Cerebellar nuclear complex (tissue), 1 donor: ENCODE results near the gene NEU3.
"Not testable (repeated sequence)": the region's sequence is repeated elsewhere in the genome, so short reads cannot be mapped to it uniquely, and the experiment has no call there.

Experiments used
- DNase-seq, 2 experiments: peaks; one replicate each; lab custom pipeline; 2025; lab: John Stamatoyannopoulos, UW

Gene NEU3, protein sequence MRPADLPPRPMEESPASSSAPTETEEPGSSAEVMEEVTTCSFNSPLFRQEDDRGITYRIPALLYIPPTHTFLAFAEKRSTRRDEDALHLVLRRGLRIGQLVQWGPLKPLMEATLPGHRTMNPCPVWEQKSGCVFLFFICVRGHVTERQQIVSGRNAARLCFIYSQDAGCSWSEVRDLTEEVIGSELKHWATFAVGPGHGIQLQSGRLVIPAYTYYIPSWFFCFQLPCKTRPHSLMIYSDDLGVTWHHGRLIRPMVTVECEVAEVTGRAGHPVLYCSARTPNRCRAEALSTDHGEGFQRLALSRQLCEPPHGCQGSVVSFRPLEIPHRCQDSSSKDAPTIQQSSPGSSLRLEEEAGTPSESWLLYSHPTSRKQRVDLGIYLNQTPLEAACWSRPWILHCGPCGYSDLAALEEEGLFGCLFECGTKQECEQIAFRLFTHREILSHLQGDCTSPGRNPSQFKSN

DNA sequence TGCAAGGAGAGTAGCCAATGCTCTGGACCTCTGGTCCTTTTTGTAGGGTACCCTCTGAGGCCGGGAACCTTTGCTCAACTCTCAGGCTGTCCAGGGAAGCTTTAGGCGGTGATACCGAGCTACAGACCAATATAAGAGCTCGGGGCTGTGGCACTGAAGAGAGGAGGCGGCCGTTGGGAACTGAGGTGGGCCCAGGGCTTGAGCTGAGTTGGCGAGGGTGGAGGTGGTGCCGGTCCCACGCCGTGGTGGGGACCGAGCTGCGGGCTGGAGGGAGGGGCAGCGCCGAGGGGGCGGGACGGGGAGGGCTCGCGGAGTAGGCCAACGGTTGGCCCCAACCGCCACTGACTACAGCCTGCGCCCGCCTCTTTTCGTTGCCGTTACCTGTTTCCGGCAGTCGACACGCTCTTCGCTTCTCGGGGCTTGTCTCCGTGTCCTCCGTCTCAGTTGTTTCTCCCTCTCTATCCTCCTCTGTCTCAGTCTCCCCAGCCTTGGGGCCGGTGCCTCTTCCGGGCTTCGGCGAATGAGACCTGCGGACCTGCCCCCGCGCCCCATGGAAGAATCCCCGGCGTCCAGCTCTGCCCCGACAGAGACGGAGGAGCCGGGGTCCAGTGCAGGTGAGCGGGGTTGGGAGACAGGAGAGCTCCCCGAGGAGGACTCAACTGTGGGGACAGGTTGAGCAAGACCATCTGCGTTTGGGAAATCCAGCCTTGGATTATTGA is at the start of gene NEU3:
Gene NEU3 (plus strand): TSS at position 393 of the 719 bp plus-strand sequence. CDS start 128 bp downstream, at position 521.
- DNase-seq: peak; percentile 6 to 56

DNA sequence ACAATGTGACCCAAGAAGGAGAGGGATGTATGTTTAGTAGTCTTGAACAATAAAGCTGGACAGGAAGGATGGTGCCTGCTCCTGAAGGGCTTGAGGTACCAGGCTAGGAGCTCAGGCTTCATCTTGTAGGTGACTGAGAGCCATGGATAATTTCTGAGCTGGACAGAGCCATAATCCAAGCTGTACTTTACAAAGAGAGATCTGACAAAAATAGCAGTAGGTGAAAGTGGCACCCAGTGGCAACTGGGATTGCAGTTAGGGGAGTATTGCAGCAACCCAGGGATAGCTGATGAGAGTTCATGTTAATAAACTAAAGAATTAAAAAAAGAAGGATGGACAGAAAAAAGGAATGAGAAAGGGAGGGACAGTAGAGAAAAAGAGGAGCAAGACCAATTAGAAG is 47.2 kb upstream of the NEU3 start:
- DNase-seq: no peak

DNA sequence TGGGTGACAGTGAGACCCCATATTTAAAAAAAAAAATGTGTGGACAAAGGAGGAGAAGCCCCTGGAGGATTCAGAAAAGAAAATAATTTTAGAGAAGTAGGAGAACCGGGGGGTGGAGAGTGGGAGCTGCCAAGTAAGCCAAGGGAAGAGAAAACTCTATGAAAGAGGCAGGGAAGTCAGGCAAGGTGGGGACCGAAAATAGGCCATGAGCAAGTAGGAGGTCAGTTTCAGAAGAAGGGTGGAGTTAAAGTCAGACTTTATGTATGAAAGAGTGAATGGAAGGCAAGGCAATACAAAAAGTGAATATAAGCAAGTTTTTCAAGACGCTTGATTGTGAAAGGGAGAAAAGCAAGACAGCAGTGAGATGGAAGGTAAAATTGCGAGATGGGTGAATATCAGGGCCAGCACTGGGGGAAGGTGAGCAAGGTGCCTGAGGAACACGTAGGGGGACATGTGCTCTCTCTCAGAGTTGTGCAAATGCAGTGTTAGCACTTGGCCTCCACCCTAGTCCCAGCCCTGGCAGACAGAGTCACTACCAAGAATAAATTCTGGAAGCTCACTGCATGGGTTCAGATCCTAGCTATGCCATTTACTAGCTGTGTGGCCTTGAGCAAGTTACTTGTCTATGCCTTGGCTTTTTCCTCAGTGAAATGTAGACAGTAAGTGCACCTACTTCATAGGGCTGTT is 46.5 kb upstream of the NEU3 start:
- DNase-seq: no peak

DNA sequence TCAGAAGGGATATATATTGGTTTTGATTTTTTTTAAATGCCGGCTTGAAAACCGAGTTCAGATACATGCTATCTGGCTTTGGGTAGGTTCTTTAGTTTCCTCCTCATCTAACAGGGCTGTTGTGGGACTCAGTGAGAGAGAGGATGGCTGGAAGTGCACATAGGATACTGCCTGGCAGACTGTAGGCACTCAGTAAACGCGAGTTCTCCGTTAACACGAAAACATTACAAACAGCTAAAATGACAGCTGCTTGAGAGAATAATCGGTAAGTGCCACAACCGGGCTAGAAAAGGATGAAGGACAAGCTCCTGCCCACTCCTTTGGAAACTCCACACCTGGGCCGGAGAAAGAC is 40.2 kb upstream of the NEU3 start:
- DNase-seq: no peak

DNA sequence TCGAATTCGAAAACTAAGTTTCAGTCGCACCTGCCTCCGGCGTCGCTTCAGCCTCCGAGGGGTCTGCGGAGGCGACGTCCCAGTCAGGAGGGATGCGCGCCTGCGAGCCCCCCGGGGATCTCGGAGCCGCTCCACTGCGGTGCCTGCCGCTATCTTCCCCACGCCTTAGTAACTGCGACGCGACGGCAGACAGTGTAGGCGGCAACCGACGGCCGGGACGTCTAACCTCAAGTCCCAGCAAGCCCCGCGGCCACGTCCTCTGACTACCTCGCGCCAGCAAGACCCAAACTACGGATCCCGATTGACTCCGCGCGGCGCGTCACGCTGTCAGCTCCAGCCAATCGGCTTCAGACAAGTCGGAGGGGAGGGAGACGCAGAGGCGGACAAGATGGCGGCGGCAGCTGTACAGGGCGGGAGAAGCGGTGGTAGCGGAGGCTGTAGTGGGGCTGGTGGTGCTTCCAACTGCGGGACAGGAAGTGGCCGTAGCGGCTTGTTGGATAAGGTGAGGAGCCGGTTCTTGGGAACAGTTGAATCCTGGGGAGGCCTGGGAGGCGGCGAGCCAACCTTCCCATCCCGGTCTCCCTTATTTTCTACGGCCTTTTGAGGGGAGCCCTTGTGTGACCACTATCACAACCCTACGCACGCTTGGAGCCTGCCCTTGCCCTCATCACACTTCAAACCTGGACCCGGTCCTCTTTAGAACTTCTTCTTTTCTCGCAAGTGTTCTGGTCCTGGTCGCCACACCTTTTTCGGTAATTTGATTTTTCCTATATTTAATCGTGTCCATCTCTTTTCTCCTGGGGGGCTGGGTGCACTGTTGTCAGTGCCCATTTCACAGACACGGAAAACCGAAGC is 39.6 kb upstream of the NEU3 start, which contains the start of the genes SPCS2 and XRRA1:
Gene SPCS2 (plus strand): TSS at position 369 of the 855 bp plus-strand sequence. CDS start 20 bp downstream, at position 389.
Gene XRRA1 (minus strand): TSS at position 194 of the 855 bp plus-strand sequence. CDS start 8,213 bp downstream, outside the sequence.
- peak; percentile 78 to 82 for DNase-seq

DNA sequence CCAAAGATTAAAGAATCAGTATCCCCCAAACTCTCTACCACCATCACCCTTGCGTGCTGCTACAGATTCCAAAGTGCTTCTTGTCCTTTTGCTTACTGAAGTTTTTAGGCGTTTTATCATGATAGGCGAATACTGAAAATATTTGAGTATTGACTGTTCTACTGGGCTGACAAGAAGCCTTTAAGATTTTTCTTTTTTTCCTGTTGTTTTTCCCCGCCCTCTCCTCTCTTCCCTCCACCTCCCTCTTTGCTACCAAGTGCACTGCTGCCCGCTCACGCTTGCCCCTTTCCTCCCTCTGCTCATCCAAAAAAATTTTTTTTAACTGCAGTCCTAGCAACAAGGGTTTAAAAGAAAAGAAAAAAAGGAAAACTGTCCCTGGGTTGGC is 39.0 kb upstream of the NEU3 start:
- DNase-seq: no peak

DNA sequence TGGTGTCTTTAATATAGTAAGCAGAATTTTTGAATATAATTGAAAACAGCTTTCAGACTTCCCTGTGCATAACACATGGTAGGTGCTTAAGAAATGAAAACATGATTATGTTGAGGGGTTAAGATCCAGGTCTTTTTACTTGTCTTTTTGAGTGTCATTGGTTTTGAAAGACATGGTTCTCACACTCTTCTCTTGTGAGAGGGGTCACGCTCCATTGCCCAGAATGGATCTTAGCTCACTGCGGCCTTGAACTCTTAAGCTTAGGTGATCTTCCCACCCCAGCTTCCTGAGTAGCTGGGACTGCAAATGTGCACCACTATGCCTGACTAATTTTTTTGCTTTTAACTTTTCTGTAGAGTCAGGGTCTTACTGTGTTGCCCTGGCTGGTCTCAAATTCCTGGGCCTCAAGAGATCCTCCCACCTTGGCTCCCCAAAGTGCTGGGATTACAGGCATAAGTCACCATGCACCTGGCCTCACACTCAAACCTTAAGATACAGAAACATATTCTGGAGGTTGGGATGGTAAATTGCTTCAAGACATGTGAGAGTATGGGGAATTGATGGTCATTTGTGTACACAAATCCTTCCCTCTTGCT is 38.3 kb upstream of the NEU3 start:
- DNase-seq: no peak

DNA sequence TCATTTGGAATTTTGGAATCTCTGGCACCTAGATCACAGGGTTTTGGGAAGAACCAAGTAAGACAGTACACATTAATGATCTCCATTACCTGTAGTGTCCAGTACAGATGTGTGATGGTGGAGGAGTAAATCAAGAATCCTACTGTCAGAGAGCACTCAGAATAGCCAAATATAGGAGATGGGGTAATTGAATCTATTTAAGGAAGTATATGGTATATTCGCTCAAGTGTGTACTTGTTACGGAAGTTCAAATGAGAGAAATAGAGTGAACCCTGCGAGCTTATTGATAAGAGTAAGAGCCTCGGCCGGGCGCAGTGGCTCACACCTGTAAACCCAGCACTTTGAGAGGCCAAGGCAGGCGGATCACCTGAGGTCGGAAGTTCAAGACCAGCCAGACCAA is 37.5 kb upstream of the NEU3 start:
- no peak for DNase-seq

DNA sequence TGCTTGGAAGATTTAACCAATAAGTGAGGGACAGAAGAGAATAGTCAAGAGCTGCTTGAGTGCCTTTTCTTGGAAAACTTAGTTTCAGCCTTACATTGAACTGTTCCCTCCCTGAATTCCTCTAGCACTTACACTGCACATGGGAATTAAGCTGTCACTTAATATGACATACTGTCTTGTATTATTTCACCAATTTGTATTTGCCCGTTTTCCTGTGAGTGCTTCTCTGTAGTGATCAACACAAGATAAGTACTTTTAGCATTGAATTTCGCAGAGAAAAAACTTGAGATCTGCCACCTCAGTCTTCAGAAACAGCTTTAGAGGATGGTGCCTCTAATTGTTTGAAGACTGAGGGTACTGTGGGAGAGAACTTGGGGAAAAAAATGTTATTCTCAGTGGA is 36.0 kb upstream of the NEU3 start:
- no peak for DNase-seq

DNA sequence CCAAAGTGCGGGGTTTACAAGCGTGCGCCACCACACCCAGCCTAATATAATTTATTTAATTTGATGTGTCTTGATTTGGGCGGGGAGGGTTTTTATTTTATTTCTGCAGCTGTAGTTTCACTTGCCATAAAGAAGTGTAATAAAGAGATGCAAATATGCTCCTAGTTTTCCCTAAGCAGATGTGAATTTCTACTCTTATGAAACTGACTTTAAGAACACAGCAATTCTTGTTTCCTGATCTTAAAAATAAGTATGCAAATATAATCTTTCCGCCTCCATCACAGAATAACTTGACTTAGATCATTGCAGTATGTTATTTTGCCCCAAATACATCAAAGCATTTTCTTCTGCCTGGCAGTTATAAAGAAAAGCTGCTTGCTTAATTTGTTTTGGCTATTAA is 35.3 kb upstream of the NEU3 start:
- no peak for DNase-seq

DNA sequence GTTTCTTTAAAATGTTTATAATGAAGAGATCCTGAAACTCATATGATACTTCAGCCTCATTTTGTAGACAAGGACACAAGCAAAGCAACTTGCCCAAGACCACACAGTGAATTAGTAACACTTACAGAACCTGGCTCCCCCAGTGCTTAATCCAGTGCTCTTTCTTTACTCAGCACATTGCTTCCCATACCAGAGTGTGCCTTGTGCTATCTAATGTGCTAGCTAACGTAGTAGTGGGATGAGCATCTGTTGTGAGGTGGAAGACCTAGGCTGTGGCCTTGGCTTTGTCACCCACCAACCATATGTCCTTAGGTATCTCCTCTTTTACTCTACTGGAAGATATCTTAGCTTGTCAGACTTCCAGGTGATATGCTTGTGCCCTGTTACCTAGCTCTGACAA is 34.5 kb upstream of the NEU3 start:
- no peak for DNase-seq

DNA sequence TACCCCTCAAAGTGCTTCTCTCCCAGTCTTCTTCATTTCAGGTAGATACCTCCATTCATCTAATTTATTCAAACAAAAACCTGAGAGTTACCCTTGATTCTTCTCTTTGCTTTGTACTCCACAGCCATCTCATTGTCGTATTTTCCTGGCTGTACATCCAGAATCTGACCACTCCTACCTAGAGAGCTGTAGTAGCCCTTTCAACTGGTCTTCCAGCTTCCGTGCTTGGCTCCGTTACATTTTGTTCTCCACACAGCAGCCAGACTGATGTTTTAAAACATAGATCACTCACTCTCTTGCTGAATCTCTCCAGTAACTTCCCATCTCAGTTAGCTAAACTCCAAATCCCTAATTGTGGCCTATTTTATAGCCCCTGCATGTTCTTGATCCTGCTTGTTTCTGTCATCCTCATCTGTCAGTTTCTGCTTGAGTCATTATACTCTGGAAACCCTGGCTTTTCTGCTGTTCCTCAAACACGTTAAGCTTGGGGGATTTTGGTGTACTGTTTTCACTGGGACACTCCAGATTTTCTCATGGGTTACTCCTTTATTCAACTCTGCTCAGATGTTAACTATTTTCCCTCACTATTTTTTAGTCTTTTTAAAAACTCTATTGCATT is 32.2 kb upstream of the NEU3 start:
- no peak for DNase-seq

DNA sequence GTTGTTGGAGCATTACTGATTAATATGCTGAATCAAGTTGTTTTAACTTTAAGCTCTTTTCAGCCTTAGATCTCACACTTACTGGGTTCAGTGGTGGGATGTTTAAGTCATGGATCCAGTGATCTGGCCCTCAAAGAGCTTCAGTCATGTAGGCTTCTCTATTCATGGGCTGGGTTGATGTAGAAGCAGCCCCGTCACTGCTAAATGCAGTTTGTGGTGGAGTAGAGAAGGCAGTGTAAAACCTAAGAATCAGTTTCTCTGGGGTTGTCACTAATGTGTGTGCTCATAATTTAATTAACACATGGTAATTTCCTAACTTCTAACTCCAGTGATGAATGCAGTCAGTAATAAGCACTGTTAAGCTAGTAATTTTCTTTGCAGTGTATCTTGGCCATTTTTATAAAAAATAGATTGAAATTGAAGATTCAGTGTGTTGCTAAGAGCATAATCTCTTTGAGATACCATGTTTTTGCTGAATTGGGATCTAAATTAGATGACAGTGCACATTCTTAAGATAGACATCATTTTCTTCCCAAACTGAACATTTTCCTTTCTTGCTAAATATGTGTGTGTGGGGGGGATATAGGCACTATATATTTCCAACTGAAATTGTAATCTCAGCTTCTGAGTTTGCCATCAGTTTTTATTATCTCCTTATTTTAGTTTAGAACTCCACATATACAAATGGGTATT is 30.6 kb upstream of the NEU3 start:
- DNase-seq: no peak

DNA sequence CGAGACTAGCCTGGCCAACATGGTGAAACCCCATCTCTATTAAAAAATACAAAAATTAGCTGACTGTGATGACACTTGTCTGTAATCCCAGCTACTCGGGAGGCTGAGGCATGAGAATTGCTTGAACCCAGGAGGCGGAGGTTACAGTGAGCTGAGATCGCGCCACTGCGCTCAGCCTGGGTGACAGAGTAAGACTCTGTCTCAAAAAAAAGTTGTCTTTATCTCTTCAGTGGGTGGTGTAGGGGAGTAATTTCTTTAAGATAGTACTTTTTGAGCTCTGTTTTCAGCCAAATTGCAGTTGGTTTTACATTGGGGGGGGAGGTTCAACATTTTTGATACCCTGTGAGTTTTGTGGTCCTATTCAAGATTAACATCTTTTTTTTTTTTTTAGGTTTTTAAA is 28.6 kb upstream of the NEU3 start:
- DNase-seq: not testable (repeated sequence)

DNA sequence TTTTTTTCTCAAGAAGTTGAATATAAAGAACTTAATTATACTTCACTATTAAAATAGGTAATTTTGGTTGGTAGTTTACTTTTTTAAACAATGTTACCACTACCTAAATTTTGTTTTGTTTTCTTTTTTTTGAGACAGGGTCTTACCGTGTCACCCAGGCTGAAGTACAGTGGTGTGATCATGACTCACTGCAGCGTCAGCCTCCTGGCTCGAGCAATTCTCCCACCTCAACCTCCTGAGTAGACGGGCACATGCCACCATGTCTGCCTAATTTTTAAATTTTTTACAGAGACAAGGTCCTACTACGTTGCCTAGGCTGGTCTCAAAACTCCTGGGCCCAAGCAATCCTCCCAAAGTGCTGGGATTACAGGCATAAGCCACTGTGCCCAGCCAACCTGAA is 22.1 kb upstream of the NEU3 start:
- DNase-seq: no peak

DNA sequence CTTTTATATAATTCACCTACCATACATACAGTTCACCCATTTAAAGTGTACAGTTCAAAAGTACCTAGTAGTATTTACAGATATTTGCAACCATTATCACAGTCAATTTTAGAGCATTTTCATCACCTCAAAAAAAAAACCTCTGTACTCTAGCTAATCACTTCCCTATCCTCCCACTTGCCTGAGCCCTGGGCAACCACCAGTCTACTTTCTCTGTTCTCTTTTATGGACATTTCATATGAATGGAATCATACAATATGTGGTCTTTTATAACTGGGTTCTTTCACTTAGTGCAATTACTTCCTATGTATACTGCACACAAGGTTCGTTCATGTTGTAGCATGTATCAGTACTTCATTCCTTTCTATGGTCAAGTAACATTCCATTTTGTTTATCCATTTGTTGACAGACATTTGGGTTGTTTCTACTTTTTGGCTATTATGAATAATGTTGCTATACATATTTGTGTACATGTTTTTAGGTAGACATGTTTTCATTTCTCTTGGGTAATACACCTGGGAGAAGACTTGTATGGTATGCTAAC is 17.8 kb upstream of the NEU3 start:
- no peak for DNase-seq

DNA sequence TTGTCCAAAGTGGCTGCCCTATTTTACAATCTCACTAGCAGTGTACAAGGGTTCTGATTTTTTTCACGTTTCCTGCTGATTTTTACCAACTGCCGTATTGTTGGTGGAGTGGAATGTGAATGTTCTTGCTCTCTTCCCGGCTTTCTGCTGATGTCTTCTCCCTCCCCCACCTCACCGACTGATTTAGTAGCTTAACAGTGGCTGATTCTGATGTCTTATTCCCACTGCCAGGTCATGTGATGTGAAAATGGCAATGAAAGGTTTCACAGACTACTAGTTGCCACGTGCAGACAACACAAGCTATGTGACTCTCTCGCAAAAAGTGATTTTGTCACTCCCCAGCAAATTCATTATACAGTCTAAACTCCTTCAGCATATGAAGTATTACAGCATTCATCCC is 17.3 kb upstream of the NEU3 start:
- no peak for DNase-seq

DNA sequence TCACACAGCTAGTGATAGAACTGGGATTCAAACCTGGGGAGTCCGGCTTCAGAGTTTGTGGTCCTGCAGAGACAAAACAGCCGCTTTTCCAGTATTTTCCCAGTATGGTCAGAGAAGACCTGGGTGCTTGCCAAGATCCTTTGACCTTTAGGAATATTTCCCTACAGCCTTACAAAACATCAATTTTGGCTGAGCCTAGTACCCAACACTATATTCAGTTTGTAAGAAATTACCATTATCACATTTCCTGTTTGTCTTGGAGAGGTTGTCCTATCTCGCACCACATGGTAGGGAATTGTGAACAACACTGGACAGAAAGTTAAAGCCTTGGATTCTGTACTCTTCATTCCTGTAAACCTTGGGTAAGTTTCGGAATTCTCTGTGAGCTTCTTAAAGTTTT is 10.7 kb upstream of the NEU3 start:
- DNase-seq: no peak

DNA sequence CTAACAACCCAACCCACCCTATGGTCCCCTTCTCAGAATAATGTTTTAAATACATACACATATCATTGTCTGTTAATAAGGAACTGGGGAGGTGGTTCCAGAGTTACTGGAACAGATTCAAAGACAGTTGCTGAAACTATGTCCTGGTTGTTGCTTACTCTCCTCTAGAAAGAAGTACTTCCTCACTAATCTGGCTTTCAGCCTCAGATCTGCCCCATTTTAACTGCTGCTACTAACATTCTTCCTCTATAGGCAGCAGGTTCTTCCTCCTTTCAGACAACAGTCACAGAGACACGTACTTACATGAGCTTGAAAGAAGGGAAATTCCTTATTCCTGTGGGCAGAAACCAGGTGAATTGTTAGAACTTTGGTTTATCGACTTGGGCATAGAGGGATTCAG is 8.1 kb upstream of the NEU3 start:
- no peak for DNase-seq

DNA sequence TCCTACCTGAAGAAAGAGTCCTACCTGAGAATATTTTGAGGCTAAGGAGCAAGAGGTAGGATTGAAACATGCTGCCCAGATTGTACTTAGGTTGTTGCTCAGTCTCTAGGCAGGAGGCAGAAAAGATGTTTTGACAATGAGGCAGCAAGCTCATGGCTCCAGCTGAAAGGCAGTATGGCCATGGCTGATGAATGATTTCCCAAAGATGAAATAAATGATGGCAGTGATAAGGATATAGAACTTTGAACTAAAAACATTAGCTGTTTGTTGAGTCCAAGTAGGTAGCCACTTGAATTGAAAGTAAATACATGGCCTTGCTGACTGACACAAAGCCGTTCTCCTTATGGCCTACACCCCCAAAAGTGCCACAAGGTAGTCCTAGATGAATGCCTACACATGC is 6.8 kb upstream of the NEU3 start:
- DNase-seq: no peak
